OCI-LY3 (cell line): ENCODE results near the gene CABS1.

Experiments
- H2AFZ ChIP-seq: fragments of 200-600, 300-600 bp; shearing (Covaris generic); 2 replicates; pipeline ENCODE4 v1.6.0; 2014; ENCODE audit warnings: antibody characterized with exemption, low read depth, low read length
- H3K27ac ChIP-seq: fragments of 200-600, 300-600 bp; sonication (generic); 2 replicates; pipeline ENCODE4 v1.5.1; 2014; ENCODE audit warnings: mild to moderate bottlenecking, low read length, moderate library complexity, mixed read lengths
- H3K27me3 ChIP-seq: fragments of 200-600, 300-600 bp; sonication (generic); 2 replicates; pipeline ENCODE4 v1.6.1; 2014; ENCODE audit warnings: low read depth, low read length, mixed read lengths
- H3K36me3 ChIP-seq: fragments of 200-600, 300-600 bp; sonication (generic); replicated peaks from 2 replicates; pipeline ENCODE3; 2014; ENCODE audit warnings: low read depth, low read length, mixed read lengths
- H3K4me1 ChIP-seq: fragments of 300-600, 200-600 bp; sonication (generic); 2 replicates; pipeline ENCODE4 v1.6.1; 2014; ENCODE audit warnings: low read length, mixed read lengths
- H3K4me2 ChIP-seq: fragments of 200-600, 300-600 bp; sonication (generic); 2 replicates; pipeline ENCODE4 v1.6.1; 2014; ENCODE audit warnings: low read length, mixed read lengths
- H3K4me3 ChIP-seq: fragments of 300-600, 200-600 bp; sonication (generic); 2 replicates; pipeline ENCODE4 v1.5.1; 2014; ENCODE audit warnings: antibody characterized with exemption, mild to moderate bottlenecking, low read length, moderate library complexity
- H3K79me2 ChIP-seq: fragments of 300-600, 200-600 bp; shearing (Covaris generic); 2 replicates; pipeline ENCODE4 v1.6.1; 2014; ENCODE audit warnings: mild to moderate bottlenecking, low read length, mixed read lengths
- H3K9ac ChIP-seq: fragments of 300-600, 200-600 bp; shearing (Covaris generic); 2 replicates; pipeline ENCODE4 v1.6.0; 2014; ENCODE audit warnings: mild to moderate bottlenecking, low read length, moderate library complexity
- H3K9me3 ChIP-seq: fragments of 200-600, 300-600 bp; shearing (Covaris generic); 2 replicates; pipeline ENCODE4 v1.6.1; 2014; ENCODE audit warnings: low read length, mixed read lengths; ENCODE audit not compliant: insufficient read depth
- H4K20me1 ChIP-seq: fragments of 200-600, 300-600 bp; sonication (generic); 2 replicates; pipeline ENCODE4 v1.6.1; 2016; ENCODE audit warnings: low read length, mixed read lengths; ENCODE audit not compliant: insufficient read depth
- CTCF ChIP-seq: fragments of 200-600, 300-600 bp; sonication (generic); IDR thresholded peaks from 2 replicates; pipeline ENCODE4 v1.5.1; 2014; ENCODE audit warnings: antibody characterized with exemption, low read length, low read depth
- EZH2phosphoT487 ChIP-seq: fragments of 200-600 bp; shearing (Covaris generic); IDR thresholded peaks from 2 replicates; pipeline ENCODE4 v1.6.1; 2018; ENCODE audit warnings: antibody characterized with exemption, mixed run types, low read depth

Gene CABS1

DNA sequence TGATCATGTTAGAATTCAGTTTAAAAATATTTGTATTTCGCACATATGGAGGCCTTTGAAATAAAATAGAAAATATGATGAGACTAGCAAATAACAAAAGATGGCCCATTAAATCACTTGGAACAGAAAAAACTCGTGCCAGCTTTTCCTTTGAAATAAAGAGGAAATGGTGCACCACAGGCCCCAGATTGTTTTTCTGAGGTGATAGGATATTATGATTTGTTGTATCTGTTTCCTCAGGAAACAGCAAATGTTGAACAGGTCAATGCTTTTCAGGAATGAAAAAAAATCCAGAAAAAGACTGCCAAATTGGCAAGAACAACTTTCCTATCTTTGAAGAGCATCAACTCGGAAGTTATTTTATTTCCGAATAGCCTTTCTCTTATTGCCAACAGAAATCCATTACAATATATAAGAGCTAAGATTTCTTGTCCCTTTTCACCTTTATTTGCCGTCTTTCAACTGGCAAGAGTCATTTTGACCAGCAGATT, 48.0 kb downstream of the CABS1 start, which contains the start of gene SMR3B:
Gene SMR3B (plus strand): TSS at position 441 of the 491 bp plus-strand sequence. CDS start 1,380 bp downstream, outside the sequence.
- Histone ChIP-seq H3K36me3 (no peaks in the 10 kb centered on the region), H2AFZ (no peak within 1 kb of the TSS), H4K20me1 (no peaks in the 10 kb centered on the region), H3K79me2 (no peaks in the 10 kb centered on the region), H3K9me3 (no peaks in the 10 kb centered on the region), H3K9ac (no peak within 1 kb of the TSS), H3K4me2 (no peak within 1 kb of the TSS), H3K4me1 (peaks cover 6% of the 10 kb centered on the region; the same call in 1 of the 2 replicates), H3K4me3 (no peak within 1 kb of the TSS), H3K27me3 (no peaks in the 10 kb centered on the region), H3K27ac (no peak within 1 kb of the TSS)
- TF ChIP-seq EZH2phosphoT487 (no peak), CTCF (no peak)
